Naive thymus-derived CD4-positive, alpha-beta T cell (primary cell): ENCODE results near the gene CHPT1. TPM values are rescaled to one million over a fixed set of nuclear protein-coding genes. Genes with fewer than 3 reads are reported as not detected.
A peak's percentile ranks its signal among the peaks of the same experiment; 100 is the strongest.

ENCODE experiments used
- ATAC-seq: fragments of 150-1000 bp; cut with Tn5 transposase; 2 replicates; pipeline ENCODE4 v1.10.0; 2021; ENCODE audit warnings: mild to moderate bottlenecking, moderate library complexity
- CTCF ChIA-PET: fragments of 350-600 bp; sonication (Branson Sonifier 250); formaldehyde crosslinking; loops from one replicate; lab custom pipeline; 2021; ENCODE audit warnings: antibody characterized with exemption; lab: Charles Lee
- POLR2A ChIA-PET: fragments of 350-600 bp; sonication (Branson Sonifier 250); formaldehyde crosslinking; loops from one replicate; lab custom pipeline; 2021; ENCODE audit warnings: antibody characterized with exemption, inconsistent platforms; lab: Charles Lee
- DNase-seq, 9 donors: peaks; one replicate each; pipeline versions ENCODE4 v3.0.0 to v3.0.0-alpha.2; 2020 to 2022; ENCODE audit warnings: mixed read lengths in 1 of 9
- H3K27ac ChIP-seq: one replicate; pipeline ENCODE4 v1.7.0; 2013; ENCODE audit warnings: mild to moderate bottlenecking, low read depth, low read length, moderate library complexity
- H3K27me3 ChIP-seq, 2 donors: one replicate each; pipeline ENCODE4 v1.7.0; 2013; ENCODE audit warnings: low read length in 2 of 2, mild to moderate bottlenecking in 2 of 2, moderate library complexity in 2 of 2; ENCODE audit not compliant: control insufficient read depth in 2 of 2, insufficient read depth in 2 of 2
- H3K36me3 ChIP-seq, 3 experiments: 1 replicate in 2 of 3; 2 replicates in 1 of 3; pipeline ENCODE4 v1.7.0; 2013; ENCODE audit warnings: low read length in 3 of 3, mild to moderate bottlenecking in 3 of 3, moderate library complexity in 1 of 3; ENCODE audit not compliant: insufficient read depth in 3 of 3, control insufficient read depth in 2 of 3
- H3K4me1 ChIP-seq, 2 donors: one replicate each; pipeline ENCODE4 v1.7.0; 2013; ENCODE audit warnings: low read length in 2 of 2, mild to moderate bottlenecking in 2 of 2, moderate library complexity in 1 of 2; ENCODE audit not compliant: control insufficient read depth in 2 of 2, insufficient read depth in 2 of 2
- H3K4me3 ChIP-seq: 2 replicates; pipeline ENCODE4 v1.7.0; 2013; ENCODE audit warnings: mild to moderate bottlenecking, low read length
- H3K9me3 ChIP-seq, 3 experiments: 1 replicate in 2 of 3; 2 replicates in 1 of 3; pipeline ENCODE4 v1.7.0; 2013; ENCODE audit warnings: low read length in 3 of 3; ENCODE audit not compliant: control insufficient read depth in 2 of 3
- H3K27ac Mint-ChIP-seq, 9 donors: one replicate each; pipeline ENCODE4 v1.8.0; 2020 to 2022; ENCODE audit warnings: mixed read lengths in 9 of 9, mild to moderate bottlenecking in 8 of 9, moderate library complexity in 5 of 9, inconsistent platforms in 2 of 9
- H3K27me3 Mint-ChIP-seq, 5 donors: one replicate each; pipeline ENCODE4 v1.8.0; 2021 to 2022; ENCODE audit warnings: mixed read lengths in 5 of 5, mild to moderate bottlenecking in 1 of 5
- H3K36me3 Mint-ChIP-seq, 5 donors: one replicate each; pipeline ENCODE4 v1.8.0; 2020 to 2022; ENCODE audit warnings: mixed read lengths in 5 of 5, mild to moderate bottlenecking in 3 of 5, inconsistent platforms in 1 of 5
- H3K4me1 Mint-ChIP-seq, 7 donors: one replicate each; pipeline ENCODE4 v1.8.0; 2020 to 2022; ENCODE audit warnings: mixed read lengths in 7 of 7, mild to moderate bottlenecking in 3 of 7, inconsistent platforms in 1 of 7
- H3K4me3 Mint-ChIP-seq, 10 donors: one replicate each; pipeline ENCODE4 v1.8.0; 2020 to 2022; ENCODE audit warnings: mild to moderate bottlenecking in 10 of 10, mixed read lengths in 10 of 10, moderate library complexity in 6 of 10, inconsistent platforms in 2 of 10
- H3K9me3 Mint-ChIP-seq, 11 donors: one replicate each; pipeline ENCODE4 v1.8.0; 2020 to 2022; ENCODE audit warnings: mixed read lengths in 11 of 11, mild to moderate bottlenecking in 4 of 11, inconsistent platforms in 1 of 11, moderate library complexity in 1 of 11
- intact Hi-C, 2 donors: fragments of 100-400 bp; cut with micrococcal nuclease; formaldehyde crosslinking; loops; one replicate each; pipeline ENCODE4 v1.15.1; 2023
- polyA plus RNA-seq, 2 donors: library from polyadenylated mRNA; unstranded; fragments of 300-500 nt; fragmentation: Illumina TruSeq; gene quantifications; one replicate each; pipeline ENCODE4 v1.2.3, GENCODE V29; 2021
- total RNA-seq, 6 experiments: library from RNA in 5 of 6; stranded (reverse) in 5 of 6; gene quantifications; 1 replicate in 5 of 6; 2 replicates in 1 of 6; pipeline ENCODE4 v1.2.3 and lab custom pipeline; 2021 to 2026

CHPT1 gene
- total and polyA plus RNA-seq, 7 experiments from 2014 or later = 6.5 to 22.9 (median 14.5) TPM

DNA sequence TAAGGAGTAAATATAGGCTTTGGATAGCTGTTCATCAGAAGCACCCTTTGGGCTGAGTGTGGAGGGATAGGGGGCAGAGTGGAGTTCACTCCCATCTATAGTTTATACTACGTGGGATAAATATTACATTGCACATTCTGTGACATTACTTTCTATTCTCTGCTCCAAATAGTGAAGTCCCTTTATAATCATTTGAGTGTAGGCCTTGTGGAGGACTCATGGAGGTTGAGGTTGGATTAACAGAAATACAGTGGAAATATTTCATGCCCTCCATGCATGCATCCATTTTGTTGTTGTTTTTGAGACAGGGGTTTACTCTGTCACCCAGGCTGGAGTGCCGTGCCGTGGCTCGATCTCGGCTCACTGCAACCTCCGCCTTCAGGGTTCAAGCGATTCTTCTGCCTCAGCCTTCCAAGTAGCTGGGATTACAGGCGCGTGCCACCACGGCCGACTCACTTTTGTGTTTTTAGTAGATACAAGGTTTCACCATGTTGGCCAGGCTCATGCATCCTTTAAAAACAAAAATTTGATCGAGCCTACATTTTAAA is 1.4 kb downstream of the CHPT1 start:
- intact Hi-C loops = loop anchor here in 1 of 2 donors (5.0 kb wide), 2 partner anchors 417 to 1557 kb away; partner anchors contain the start of genes BLTP3B and UTP20
- peak overlapping the region; percentile 64 for H3K27ac ChIP-seq
- H3K36me3 ChIP-seq = peaks cover 0 to 6% (median 0%) of the 10 kb centered on the region in 3 experiments
- H3K27ac Mint-ChIP-seq = peak overlapping the region in 8 of 9 donors; percentile 68 to 90 (median 79)
- no peaks in the 10 kb centered on the region for H3K9me3 ChIP-seq
- peak overlapping the region; percentile 86 to 95 (median 93) for H3K4me3 Mint-ChIP-seq
- peaks cover 4 to 14% of the 10 kb centered on the region in 2 donors for H3K4me1 ChIP-seq
- ChIA-PET POLR2A (interaction anchor here (0.6 kb wide), 1 partner anchor 292 kb away, joined by 4 read pairs; no protein-coding TSS in a partner anchor), CTCF (interaction anchor here (1.5 kb wide), 1 partner anchor 28 kb away, joined by 4 read pairs; no protein-coding TSS in a partner anchor)
- ATAC-seq (no peak), DNase-seq (peak in 1 of 9 donors; percentile 4)
- H3K27me3 Mint-ChIP-seq = peaks cover 0 to 23% (median 0%) of the 10 kb centered on the region in 5 donors
- peaks cover 17 to 65% (median 54%) of the 10 kb centered on the region in 7 donors for H3K4me1 Mint-ChIP-seq
- peak overlapping the region; percentile 65 for H3K4me3 ChIP-seq
- no peaks in the 10 kb centered on the region for H3K27me3 ChIP-seq
- H3K36me3 Mint-ChIP-seq = no peaks in the 10 kb centered on the region
- no peaks in the 10 kb centered on the region for H3K9me3 Mint-ChIP-seq

DNA sequence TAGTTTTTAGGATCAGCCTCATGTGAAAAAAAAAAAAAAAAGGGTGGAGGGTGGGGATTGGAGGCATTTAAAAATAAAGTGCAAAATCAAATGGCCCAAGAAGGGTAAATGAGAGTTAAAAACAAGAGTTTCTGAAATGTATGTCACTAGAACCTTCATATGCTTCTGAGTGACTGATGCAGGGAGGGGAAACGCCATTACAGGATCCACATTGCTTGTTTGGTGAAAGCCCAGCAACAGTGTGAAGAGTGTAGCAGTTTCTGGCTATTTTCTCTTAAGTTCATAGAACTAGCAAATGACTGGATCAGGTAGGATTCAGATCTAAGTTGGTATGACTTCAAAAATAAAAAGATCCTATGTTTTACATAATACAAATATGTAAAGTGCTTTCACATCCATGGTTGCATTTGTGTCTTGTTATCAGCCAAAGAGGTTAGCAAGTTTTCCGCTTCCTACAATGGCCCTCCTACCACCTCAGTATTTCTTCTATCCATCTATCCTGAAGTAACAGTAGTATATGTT is 2.9 kb downstream of the CHPT1 start:
- POLR2A ChIA-PET = interaction anchor here (0.7 kb wide), 1 partner anchor 47 kb away, joined by 3 read pairs; no protein-coding TSS in a partner anchor
- H3K27ac ChIP-seq = no peak overlapping the region

DNA sequence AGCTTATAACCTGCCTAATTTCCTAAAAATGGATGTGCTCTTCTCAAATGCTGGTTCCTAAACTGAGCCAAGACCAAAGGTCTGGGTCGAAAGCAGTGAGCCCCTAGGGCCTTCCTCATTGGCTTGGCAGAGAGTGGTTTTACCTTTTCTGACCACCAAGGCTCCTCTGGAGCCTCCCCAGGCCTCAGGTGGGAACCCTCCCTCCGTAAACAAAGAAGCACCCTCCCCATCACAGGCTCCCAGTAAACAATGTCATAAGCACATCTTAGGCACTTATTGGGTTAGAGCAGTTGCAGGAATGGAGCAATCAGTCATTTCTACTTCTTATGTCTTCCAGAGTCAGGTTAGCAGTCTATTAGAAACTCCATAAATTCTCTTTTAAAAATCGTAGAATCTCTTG is 6.0 kb downstream of the CHPT1 start:
- DNase-seq = no peak
- Mint-ChIP-seq H3K36me3 (no peaks in the 10 kb centered on the region), H3K4me3 (no peak overlapping the region), H3K4me1 (peaks cover 4 to 55% (median 36%) of the 10 kb centered on the region in 7 donors), H3K27ac (no peak overlapping the region), H3K27me3 (peaks cover 0 to 15% (median 0%) of the 10 kb centered on the region in 5 donors), H3K9me3 (no peaks in the 10 kb centered on the region)
- intact Hi-C loops = loop anchor here in 1 of 2 donors (5.0 kb wide), 2 partner anchors 54 to 131 kb away; no protein-coding TSS in a partner anchor
- ChIA-PET POLR2A (interaction anchor here (0.6 kb wide), 1 partner anchor 358 kb away, joined by 3 read pairs; the partner anchor contains the start of gene WASHC3), CTCF (no interaction called here)
- no peak overlapping the region for H3K4me3 ChIP-seq
- H3K27me3 ChIP-seq = no peaks in the 10 kb centered on the region
- no peak overlapping the region for H3K27ac ChIP-seq
- ATAC-seq = no peak
- H3K9me3 ChIP-seq = no peaks in the 10 kb centered on the region
- H3K36me3 ChIP-seq = no peaks in the 10 kb centered on the region
- H3K4me1 ChIP-seq = peaks cover under 1 to 7% of the 10 kb centered on the region in 2 donors

More for the DNA sequence above, 2.9 kb downstream of the CHPT1 start:
- no peak for ATAC-seq
- Histone ChIP-seq H3K36me3 (peaks cover 0 to 6% (median 0%) of the 10 kb centered on the region in 3 experiments), H3K4me3 (no peak overlapping the region), H3K9me3 (no peaks in the 10 kb centered on the region), H3K27me3 (no peaks in the 10 kb centered on the region), H3K4me1 (peaks cover 4 to 14% of the 10 kb centered on the region in 2 donors)
- intact Hi-C loops = loop anchor here in 1 of 2 donors (2.0 to 5.0 kb wide), 3 partner anchors 26 to 128 kb away; no protein-coding TSS in a partner anchor
- Mint-ChIP-seq H3K9me3 (no peaks in the 10 kb centered on the region), H3K27me3 (peaks cover 0 to 23% (median 0%) of the 10 kb centered on the region in 5 donors), H3K4me1 (peaks cover 17 to 60% (median 51%) of the 10 kb centered on the region in 7 donors), H3K27ac (peak overlapping the region in 6 of 9 donors; percentile 6 to 77 (median 48)), H3K36me3 (no peaks in the 10 kb centered on the region), H3K4me3 (peak overlapping the region in 3 of 10 donors; percentile 3 to 95 (median 58))
- CTCF ChIA-PET = interaction anchor here (1.5 kb wide), 1 partner anchor 29 kb away, joined by 4 read pairs; no protein-coding TSS in a partner anchor
- no peak for DNase-seq

DNA sequence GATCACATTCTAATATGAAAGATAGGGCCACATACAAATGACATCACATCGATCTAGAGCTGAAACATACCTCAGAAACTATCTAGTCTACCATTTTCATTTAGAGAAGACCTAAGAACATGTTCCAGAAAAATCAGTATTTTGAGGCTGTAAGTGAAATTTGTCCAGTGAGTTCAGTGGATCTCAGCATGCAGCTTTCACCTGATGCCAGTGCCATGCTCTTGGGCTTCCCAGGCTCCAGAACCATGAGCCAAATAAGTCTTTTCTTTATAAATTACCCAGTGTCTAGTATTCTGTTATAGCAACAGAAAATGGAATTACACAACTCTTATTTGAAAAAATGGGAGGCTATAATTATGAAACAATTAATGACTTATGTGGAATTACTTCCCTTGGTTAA is 9.0 kb downstream of the CHPT1 start:
- no peak overlapping the region for H3K4me3 Mint-ChIP-seq
- no peak for ATAC-seq
- Histone ChIP-seq H3K27me3 (no peaks in the 10 kb centered on the region), H3K27ac (no peak overlapping the region), H3K36me3 (no peaks in the 10 kb centered on the region), H3K4me1 (peaks cover 0 to 4% of the 10 kb centered on the region in 2 donors), H3K4me3 (no peak overlapping the region), H3K9me3 (no peaks in the 10 kb centered on the region)
- H3K4me1 Mint-ChIP-seq = peaks cover 5 to 47% (median 14%) of the 10 kb centered on the region in 7 donors
- H3K27ac Mint-ChIP-seq = no peak overlapping the region
- POLR2A ChIA-PET = no interaction called here
- no peaks in the 10 kb centered on the region for H3K9me3 Mint-ChIP-seq
- H3K36me3 Mint-ChIP-seq = no peaks in the 10 kb centered on the region
- intact Hi-C loops = loop anchor here in 1 of 2 donors (2.0 kb wide), 1 partner anchor 14 kb away; no protein-coding TSS in a partner anchor
- no peak for DNase-seq
- CTCF ChIA-PET = no interaction called here
- H3K27me3 Mint-ChIP-seq = peaks cover 0 to 2% (median 0%) of the 10 kb centered on the region in 5 donors

DNA sequence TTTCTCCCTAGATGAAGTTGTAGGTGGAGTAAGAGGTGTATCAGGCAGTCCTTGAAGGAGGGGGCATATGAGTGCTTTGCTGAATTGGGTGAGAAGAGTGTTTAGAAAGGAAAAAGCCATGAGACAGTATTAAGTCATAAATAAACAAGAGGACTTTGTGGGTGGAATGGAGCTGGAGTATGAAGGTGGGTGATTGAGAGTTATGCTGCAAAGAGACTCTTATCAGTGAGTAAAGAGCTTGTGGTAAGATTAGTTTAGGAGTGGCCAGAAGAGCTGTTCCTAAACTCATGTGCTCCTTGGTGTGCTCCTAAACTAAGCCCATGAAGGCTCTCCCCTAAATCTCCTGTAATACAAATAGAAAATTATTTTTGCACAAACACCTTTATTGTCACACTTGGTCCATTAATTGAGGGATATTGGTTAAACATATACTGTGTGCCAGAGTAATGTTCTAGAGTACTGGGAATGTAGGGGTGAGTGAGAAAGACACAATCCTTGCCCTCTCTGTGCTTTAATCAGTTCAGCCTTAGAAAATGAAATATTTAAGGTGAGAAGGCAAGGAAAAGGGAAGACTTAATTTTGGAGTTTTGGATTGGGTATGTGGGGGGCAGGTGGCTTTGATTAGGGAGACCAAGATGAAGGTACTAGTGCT is 9.8 kb downstream of the CHPT1 start:
- no peaks in the 10 kb centered on the region for H3K9me3 Mint-ChIP-seq
- ATAC-seq (no peak), DNase-seq (no peak)
- peaks cover 5 to 40% (median 13%) of the 10 kb centered on the region in 7 donors for H3K4me1 Mint-ChIP-seq
- H3K9me3 ChIP-seq = no peaks in the 10 kb centered on the region
- H3K4me3 ChIP-seq = no peak overlapping the region
- peak overlapping the region in 2 of 9 donors; percentile 21 to 25 for H3K27ac Mint-ChIP-seq
- no peaks in the 10 kb centered on the region for H3K27me3 ChIP-seq
- intact Hi-C loops = loop anchor here in 1 of 2 donors (2.0 kb wide), 1 partner anchor 14 kb away; no protein-coding TSS in a partner anchor
- ChIA-PET POLR2A (no interaction called here), CTCF (no interaction called here)
- H3K36me3 Mint-ChIP-seq = no peaks in the 10 kb centered on the region
- H3K27ac ChIP-seq = no peak overlapping the region
- H3K36me3 ChIP-seq = no peaks in the 10 kb centered on the region
- H3K27me3 Mint-ChIP-seq = no peaks in the 10 kb centered on the region
- H3K4me3 Mint-ChIP-seq = no peak overlapping the region
- H3K4me1 ChIP-seq = peaks cover 0 to 4% of the 10 kb centered on the region in 2 donors

DNA sequence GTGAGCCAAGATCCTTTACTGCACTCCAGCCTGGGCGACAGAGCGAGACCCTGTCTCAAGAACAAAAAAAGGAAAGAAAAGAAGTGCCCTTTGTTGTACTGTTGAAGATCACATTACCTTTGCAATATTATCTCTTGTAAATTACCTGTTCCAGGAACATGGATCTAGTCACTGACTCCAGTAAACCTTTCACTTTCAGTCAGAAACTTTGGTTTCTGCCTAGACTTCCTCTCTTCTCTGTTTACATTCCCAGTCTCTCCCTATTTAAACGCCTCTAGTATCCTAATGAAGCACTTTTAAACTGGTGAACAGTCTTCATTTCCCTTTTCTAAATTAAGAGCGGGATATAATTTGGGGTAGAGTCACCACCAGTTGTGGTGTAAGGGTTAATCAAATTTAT is 12.8 kb downstream of the CHPT1 start:
- Mint-ChIP-seq H3K4me3 (no peak overlapping the region), H3K4me1 (peaks cover 5 to 39% (median 13%) of the 10 kb centered on the region in 7 donors), H3K36me3 (no peaks in the 10 kb centered on the region), H3K9me3 (no peaks in the 10 kb centered on the region), H3K27me3 (no peaks in the 10 kb centered on the region), H3K27ac (no peak overlapping the region)
- H3K36me3 ChIP-seq = no peaks in the 10 kb centered on the region
- DNase-seq (no peak), ATAC-seq (no peak)
- no peak overlapping the region for H3K4me3 ChIP-seq
- ChIA-PET CTCF (no interaction called here), POLR2A (no interaction called here)
- H3K4me1 ChIP-seq = peaks cover 0 to 4% of the 10 kb centered on the region in 2 donors
- no peak overlapping the region for H3K27ac ChIP-seq
- H3K27me3 ChIP-seq = no peaks in the 10 kb centered on the region
- intact Hi-C loops = no loop called here
- no peaks in the 10 kb centered on the region for H3K9me3 ChIP-seq
